Daoy (cell line): Measurements from ENCODE around the gene IL1A. TPM values are rescaled to one million over a fixed set of nuclear protein-coding genes. Genes with fewer than 3 reads are reported as not detected.
A peak's percentile ranks its signal among the peaks of the same experiment; 100 is the strongest.

Experiments used
- DNase-seq: peaks from one replicate; pipeline ENCODE4 v3.0.0-alpha.2; 2015; ENCODE audit warnings: low read depth
- total RNA-seq: library from RNA; depleted of rRNA; stranded (reverse); fragments of >200 nt; shearing (Covaris generic); gene quantifications from 2 replicates; pipeline ENCODE4 v1.2.3, GENCODE V29; 2014

IL1A gene
- total RNA-seq, 1 experiment from 2014 or later, result 29.8 TPM

DNA sequence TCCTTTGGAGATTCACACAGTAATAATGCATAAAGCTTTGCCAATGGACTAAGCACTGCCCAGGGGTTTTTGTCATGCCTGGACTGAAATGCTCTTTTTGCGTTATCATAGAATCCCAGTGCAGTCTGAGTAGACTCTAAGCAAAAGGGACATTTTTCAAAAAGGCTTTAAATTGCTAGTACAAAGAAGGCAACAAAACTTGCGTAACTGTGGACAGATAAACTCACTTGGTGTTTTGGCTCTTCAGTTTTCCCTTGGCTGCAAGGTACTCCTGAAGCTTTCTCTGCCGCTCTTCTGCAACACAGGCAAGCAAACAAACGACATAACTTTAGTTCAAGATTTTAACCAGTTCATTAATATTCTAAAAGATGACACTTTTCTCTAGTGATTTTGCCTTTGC, 22.0 kb downstream of the IL1A start:
- DNase-seq, result no peak

DNA sequence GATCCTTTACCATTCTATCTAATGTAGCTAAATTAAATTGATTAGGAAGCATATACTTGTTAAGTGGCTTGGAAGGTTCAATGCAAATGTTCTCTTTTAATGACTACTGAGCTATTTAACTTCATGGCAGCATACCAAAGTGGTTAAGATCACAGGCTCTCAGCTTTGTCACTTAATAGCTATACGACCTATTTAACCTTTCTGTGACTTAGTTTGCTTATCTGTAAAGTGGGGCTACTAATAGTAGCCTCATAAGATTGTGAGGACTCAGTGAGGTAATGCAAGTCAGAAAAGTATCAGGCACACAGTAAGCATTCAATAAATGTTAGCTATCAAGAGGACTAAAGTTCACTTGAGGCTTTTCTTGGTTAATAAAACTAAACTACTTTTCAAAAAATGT, 24.1 kb downstream of the IL1A start:
- DNase-seq, result no peak

DNA sequence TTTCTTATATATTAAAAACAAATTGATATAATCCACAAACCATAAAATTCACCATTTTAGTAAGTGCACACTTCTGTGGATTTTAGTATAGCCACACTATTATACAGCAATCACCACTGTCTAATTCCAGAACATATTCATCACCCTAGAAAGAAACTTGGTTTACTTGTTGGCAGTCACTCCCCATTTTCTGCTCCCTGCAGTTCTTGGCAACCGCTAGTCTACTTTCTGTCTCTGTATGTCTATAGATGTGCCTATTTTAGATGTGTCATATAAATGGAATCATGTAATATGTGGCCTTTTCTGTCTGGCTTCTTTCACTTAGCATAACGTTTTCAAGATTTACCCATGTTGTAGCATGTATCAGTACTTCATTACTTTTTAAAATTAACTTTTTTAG, 25.6 kb downstream of the IL1A start:
- no peak for DNase-seq

DNA sequence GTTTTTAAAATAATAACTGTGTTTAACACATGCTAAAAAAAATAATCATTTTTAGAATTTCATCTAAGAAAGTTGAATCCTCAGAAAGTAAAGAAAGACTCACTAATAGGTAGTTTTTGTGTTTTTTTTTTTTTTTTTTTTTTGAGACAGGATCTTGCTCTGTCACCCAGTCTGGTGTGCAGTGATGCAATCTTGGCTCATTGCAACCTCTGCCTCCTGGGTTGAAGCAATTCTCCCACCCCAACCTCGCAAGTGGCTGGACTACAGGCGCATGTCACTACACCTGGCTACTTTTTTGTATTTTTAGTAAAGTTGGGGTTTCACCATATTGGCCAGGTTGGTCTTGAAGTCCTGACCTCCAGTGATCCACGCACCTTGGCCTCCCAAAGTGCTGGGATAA, 27.0 kb downstream of the IL1A start:
- no peak for DNase-seq

DNA sequence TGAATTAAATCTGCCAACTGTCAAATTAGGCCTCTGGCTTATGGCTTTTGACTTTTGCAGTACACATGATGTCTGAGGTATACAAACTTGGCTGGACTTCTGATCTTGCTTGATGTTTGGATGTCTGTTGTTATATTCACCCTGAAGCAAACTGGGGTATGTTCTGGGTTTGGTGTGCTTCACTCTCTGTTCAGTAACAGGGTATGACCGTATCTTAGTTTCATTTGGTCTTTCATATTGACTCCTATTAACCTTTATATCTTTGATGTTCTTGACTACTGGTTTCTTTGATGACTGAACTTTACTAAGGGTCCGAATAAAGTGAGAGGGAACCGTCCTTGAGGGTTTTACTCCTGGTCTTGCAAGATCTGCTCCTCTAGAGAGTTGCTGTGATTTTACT, 28.1 kb downstream of the IL1A start:
- DNase-seq, result no peak

DNA sequence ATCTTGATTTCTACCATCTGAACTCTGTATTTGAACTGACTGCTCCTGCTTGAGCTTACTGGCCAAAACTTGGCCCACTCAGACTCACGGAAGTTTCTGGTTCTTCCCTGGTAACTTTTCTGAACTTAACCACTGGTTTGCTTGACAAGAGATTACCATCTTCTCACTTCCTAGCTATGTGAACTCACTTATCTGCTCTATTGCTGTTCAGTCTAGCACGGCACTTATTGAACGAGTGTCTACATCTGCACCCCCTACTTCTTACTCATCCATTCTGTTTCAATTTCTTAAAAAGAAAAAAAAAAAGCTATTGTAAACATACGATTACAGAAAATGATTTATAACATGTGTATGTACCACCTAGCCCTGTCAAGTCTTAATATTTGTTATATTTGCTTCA, 28.8 kb downstream of the IL1A start:
- no peak for DNase-seq

DNA sequence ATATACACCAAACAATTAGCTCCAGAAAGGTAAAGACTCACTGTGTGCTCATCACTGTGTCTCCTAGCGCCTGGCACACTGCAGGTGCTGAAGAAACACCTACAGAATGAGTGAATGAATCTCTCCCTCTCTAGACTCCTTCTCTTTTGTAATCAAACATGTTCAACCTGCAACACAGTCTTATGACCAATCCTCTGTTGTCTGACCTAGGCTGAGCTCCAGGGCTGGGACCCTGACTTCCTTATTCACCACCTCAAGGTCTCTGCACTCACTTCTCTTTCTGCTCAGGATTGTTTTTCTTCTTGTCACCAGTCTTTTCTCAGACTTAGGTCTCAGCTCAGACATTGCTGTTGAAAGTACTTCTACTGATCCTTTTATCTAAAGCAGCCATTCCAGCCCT, 29.7 kb downstream of the IL1A start:
- no peak for DNase-seq

DNA sequence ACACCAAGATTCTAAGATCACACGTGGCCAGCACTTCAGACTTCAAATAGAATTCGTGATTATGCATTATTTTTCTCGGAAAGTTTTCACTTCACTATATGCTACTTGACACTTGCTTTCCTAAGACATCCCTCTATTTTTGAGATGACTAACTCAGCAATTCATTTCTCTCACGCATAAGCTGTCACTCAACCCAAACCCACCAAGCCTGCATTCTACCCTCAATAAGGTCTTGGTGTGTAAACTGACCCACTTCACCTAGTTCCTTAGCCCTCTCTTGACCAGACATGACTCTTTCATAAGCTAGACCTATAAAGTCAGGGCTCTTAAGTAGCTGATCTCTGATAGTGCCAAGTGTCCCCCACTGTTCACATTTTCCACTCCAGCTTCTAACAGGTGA, 31.6 kb downstream of the IL1A start:
- no peak for DNase-seq

DNA sequence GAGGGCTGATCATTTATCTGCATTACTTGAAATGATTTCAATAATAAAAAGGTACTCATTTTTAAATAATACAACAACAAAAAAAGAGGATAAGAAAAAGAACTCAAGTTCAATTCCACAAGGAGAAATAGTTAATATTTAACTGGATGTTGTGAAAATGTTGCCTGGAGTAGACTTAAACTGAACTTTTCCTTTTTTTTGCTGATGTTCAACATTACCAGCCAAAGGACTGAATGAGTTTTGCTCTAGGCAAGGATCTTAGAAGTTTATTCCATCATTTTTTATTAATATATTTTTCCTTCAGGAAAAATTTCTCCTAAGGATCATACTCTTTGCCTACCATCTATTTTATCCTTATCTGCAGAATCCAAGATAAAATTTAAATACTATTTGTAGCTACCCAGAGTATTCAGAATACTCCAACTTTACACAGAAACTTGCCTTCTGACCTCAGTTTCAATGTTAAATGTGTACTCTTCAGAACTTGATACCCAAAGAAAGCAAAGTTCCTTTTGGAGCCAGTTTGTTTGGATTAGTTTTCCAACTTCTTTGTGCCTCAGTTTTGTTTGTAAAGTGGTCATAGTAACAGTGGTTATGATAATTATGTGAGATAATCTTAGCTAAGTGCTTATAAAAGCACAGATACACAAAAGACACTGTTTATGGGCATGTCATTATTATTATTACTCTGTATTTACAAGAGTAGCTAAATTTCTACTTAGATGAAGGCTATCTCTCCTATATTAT, 32.7 kb downstream of the IL1A start:
- DNase-seq, result no peak

DNA sequence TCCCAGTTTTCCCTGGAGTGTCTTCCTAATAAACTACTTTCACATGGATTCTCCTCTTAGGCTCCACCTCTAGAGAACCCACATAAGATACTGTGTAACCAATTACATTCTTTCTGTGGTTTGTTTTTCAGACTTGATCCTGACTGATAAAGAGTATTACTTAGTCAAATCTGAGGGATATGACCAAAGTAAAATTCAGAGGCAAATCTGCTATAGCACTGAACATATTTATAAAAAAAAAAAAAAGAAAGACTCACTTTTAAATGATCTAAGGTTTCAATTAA, 33.8 kb downstream of the IL1A start:
- DNase-seq, result no peak

DNA sequence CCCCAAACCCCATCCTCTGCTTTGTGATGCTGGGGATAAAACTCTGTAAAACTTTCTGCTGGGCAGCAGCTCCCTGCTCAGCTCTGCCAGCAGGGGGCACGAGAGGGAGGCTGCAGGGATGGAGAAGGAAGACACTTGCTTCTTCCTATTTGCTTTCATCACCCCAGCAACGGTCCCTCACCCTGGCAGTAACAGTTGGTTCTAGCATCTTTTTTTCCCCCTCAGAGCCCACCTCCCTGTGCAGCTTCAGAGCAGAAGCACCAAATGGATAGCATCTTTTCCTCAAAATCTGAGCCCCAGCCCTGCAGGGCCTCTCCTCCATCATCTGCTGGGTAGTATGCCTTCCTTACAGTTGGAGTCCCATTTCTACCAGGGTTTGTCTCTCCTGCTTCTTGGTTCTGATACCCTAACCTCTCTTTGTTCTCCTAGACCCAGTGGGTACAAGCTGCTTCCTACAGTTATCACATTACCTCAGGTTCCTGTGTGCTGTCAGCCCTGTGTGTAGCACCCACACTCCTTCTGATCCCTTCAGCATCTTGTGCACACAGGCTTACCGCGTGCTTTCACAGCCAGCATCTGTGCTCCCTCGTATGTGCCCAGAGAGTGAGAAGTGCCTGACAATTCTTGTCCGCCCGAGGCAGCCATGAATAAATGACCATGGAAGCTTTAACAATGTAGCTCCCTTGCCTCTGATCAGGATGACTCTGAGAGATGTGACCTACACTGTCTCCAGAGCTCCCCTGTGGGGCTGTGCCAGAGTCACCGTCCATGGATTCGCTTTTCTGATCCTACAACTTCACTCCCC, 34.3 kb downstream of the IL1A start:
- DNase-seq, result peak; percentile 81

DNA sequence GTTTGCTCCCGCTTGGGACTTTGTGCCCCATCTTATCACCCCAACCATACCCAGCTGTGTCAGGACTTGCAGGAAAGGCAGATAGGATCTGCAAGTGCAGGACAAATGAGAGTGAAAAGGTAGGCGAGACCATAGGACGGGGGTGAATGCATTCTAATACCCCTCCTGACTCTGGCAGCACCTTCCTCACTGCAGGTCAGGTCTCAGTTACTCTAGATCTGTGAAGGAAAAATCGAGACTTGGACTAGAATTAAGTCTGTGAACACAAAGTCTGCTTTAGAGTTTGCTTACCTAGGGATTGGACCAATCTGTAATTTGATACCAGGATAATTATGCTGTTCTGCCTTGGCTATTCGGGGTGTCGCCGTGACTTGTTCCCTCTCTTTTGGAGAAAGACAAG, 43.8 kb downstream of the IL1A start:
- DNase-seq, result no peak

DNA sequence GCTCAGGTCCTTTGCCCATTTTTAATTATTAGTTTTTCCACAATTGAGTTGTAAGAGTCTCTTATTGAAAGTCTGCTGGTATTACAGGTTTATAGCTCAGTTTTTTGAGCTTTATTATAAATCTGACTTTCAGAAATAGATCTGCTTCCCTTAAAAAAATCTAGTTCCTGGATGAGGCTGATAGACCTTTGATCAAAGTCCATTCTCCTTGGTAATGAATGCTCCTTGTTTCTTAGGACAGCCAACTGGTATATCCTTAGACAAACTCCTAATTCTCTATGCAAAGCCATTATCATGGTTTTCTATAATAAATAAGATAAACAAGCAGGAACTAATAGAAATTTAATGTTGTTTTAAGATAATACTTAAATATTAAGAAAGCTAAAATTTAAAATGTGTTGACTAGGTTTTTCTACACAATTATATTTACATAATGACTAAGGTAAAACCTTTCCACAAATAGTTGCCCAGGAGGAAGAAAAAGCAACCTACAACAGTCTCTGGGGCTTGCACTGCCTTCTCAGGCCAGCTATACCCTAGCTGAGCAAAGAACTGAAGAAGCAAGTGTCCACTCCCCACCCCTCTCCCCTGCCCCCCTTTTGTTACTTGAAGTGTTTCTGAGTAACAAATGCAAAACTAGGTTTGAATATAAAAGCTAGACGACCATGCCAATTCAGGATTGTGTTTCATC, 46.6 kb downstream of the IL1A start:
- DNase-seq, result no peak

DNA sequence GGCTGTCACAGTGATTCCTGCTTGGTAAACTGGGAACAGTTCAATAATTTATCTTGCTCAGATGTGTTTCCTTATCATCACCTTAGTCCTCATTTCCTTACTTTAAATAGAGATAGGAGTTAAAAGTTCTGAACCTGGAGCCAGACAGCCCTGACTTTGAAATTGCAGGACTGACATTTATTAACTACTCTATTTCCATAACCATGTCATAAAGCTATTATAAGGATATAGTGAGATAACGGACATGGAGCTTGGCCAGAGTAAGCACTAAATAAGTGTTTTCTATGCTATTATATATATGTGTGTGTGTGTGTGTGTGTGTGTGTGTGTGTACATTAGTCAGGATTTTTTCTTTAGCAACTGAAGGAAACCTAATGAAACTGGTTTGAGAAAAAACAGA, 50.4 kb downstream of the IL1A start:
- no peak for DNase-seq

DNA sequence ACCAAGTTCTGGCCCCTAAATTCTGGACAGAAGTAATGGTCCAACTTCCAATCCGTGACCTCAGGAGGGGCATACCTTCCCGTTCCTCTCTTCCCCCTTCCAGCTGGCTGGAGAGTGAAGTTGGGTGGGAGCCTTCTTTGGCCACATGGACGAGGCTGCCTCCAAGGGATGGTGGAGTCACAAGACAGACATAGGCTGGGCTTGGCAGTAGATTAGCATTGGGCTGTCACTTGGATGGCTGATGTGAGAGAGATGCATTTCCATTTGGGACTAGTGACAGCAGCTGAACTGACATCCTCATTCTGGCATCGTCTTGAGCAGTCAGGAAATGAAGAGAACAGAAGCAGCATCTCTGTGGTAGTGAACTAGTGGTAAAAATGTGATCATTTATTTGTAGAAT, 50.8 kb downstream of the IL1A start:
- DNase-seq, result no peak

DNA sequence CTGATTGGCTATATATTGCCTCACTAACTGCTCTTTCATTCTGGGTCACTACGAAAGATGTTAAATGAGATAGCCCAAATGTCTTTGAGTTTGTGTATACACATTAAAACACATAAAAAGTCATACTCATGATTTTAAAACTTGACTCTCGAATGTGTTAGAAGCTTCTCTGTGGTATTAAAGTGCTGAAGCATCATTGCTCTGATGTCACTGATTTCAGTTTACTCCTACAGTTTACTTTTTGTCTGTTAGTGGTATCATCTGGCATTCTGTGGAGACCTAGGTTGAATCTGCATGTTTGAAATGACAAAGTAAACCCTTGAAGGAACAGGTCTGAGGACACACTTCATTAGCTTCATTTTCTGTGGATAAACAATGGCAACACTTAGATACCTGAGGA, 52.8 kb downstream of the IL1A start:
- DNase-seq, result no peak

DNA sequence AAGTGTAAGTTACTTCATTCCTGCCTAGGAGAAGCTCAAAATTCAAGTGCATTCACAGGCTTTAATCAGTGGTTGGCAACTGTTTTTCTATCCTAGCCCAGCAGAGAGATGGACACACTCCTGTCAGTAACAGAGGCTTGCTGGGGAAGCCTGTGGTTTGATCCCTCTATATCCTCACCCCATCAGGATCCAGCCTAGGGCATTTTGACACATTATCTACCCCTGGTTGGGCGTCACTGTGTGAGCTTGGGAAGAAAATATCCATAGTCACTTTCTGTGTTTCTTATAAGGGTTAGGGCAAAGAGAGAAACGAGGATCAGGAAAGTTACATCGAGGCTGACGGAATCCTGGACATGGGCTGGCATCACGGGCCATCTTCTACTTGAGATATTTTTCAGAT, 53.5 kb downstream of the IL1A start:
- DNase-seq, result no peak

DNA sequence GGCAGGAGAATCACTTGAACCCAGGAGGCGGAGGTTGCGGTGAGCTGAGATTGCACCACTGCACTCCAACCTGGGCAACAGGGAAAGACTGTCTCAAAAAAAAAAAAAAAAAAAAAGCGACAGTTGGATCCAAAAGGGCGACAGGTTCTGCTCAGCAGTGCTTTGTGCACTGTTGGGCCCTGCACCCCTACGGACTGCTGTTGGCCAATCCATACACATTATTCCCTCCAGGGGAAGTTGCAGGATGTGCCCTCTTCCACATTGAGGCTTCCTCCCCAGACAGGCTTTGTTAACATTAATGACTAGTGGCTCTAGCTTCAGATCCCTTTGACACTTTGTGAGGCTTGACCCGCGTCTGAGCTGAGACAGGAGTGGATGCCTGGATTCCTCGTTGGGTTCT, 54.1 kb downstream of the IL1A start:
- no peak for DNase-seq

DNA sequence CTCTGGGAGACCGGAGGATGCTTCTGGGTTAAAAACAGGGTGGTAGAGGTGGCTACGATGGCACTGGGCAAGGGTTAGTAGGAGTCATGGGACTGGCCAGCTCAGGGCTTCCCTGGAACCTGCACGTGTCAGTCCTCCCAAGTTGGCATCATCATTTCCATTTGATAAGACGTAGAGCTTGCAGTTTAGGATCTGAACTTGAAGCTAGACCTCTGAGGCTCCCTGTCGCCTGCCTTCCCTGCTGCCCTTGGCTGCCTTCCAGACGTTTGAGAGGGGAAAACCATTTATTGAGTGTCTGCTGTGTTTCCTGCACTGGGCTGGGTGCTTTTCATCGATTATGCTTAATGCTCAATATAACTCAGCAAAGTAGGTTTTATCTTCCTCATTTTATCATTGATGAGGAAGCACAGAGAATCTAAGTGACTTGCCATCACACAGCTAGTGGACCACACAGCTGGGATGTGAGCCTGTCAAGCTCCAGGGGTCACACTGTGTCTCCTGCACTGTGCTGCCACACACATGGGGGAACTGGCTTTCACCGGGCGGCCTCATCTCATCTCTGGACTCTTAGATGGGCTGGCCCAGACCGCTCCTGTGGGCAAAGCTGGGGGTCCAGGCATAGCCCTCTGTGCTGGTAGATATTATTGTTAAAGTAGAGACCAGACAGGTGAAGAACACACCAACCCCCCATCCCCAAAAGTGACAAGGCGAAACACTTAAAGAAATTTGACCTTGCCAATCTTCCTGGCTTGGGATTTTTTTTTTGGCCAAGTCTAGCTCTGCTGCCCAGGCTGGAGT, 55.7 kb downstream of the IL1A start:
- peak; percentile 23 for DNase-seq

DNA sequence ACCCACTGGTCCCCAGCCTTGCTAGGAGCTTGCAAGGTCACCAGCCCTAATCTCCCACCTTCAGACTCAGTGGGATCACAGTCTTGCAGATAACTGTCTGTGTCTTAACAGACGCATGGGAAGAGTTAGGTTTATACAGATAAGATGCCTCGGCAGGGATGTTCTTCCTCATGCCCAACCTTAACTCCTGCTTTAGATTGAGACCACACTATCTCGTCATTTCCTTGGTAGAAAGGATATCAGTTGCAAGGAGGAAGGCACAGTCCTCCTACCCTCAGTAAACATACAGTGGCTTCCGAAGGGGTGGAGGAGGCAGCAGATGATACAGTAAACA, 56.3 kb downstream of the IL1A start:
- DNase-seq, result no peak

DNA sequence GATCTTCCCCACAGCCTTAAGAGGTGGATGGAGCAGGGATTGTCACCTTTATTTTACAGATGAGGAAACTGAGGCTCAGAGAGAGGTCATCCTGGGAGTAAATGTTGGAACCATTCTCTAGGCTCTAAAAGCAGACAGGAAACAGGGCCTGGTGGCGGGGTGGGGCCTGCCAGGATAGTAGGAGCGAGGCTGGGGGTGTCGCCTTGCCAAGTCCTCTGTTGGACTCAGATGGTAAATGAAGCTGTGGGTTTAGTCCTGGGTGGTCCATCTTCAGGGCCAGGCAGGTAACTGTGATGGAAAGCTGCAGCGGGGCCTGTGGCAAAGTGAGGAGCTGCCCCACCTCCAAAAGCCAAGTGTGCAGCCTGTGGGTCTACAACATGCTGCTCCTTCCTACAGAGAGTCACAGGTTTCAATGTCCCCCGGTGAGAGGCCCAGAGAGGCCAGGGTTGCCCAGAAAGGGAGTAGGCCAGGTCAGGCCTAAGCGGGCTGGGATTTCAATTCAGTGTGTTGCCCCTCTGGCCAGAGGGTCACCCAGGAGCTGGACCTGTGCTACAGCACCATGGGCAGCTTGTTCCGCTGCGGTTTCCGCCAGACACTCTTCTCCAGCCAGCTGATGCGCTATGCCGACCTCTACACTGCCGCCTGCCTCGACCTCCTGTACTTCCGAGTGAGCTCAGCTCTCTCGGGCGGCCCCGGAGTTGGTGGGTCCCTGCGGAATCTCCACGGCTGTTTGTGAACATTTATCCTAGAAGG, 56.8 kb downstream of the IL1A start:
- no peak for DNase-seq
